H1 (cell line): ENCODE data around the gene FABP6. TPM values are rescaled to one million over a fixed set of nuclear protein-coding genes. Genes with fewer than 3 reads are reported as not detected.
A peak's percentile ranks its signal among the peaks of the same experiment; 100 is the strongest.

Source experiments
- ASH2L ChIP-seq: fragments of 200-600, 300-600 bp; sonication (generic); IDR thresholded peaks from one replicate; pipeline ENCODE4 v1.7.1; 2017; ENCODE audit warnings: low read length
- BRCA1 ChIP-seq: IDR thresholded peaks from 2 replicates; pipeline ENCODE4 v1.6.1; 2012; ENCODE audit warnings: low read depth, low read length, improper control_type of control experiment
- CBX8 ChIP-seq: fragments of 300-800, 300-1000 bp; sonication (generic); IDR thresholded peaks from 2 replicates; pipeline ENCODE4 v1.7.1; 2016; ENCODE audit warnings: low read depth, low read length, borderline replicate concordance
- CEBPB ChIP-seq: IDR thresholded peaks from 2 replicates; pipeline ENCODE4 v1.6.1; 2012; ENCODE audit warnings: low read depth, low read length
- CHD1 ChIP-seq: IDR thresholded peaks from 2 replicates; pipeline ENCODE4 v1.6.1; 2012; ENCODE audit warnings: low read depth, low read length, improper control_type of control experiment
- CREB1 ChIP-seq: IDR thresholded peaks from 2 replicates; pipeline ENCODE4 v1.6.1; 2012; ENCODE audit warnings: inconsistent platforms
- EGR1 ChIP-seq: IDR thresholded peaks from 2 replicates; pipeline ENCODE4 v1.6.1; 2011; ENCODE audit warnings: low read depth, low read length, borderline replicate concordance
- EZH2 ChIP-seq: fragments of 200-600 bp; sonication (generic); IDR thresholded peaks from 2 replicates; pipeline ENCODE4 v1.7.1; 2012; ENCODE audit warnings: low read depth, mild to moderate bottlenecking, moderate library complexity, low read length, inconsistent platforms; ENCODE audit not compliant: severe bottlenecking
- GABPA ChIP-seq: IDR thresholded peaks from 2 replicates; pipeline ENCODE4 v1.6.1; 2011; ENCODE audit warnings: mild to moderate bottlenecking, low read length, moderate library complexity, borderline replicate concordance; ENCODE audit not compliant: insufficient read depth
- KDM1A ChIP-seq: fragments of 200-600, 300-600 bp; sonication (generic); IDR thresholded peaks from 2 replicates; pipeline ENCODE4 v1.7.1; 2016; ENCODE audit warnings: mild to moderate bottlenecking, low read length, borderline replicate concordance
- POU5F1 ChIP-seq: IDR thresholded peaks from 2 replicates; pipeline ENCODE4 v1.6.1; 2011; ENCODE audit warnings: low read depth, mild to moderate bottlenecking, low read length, moderate library complexity
- RAD21 ChIP-seq, 2 experiments: IDR thresholded peaks in 1 of 2; conservative IDR thresholded peaks in 1 of 2; 2 replicates each; pipeline ENCODE4 v1.6.1; 2011; ENCODE audit warnings: low read depth in 2 of 2, low read length in 2 of 2, improper control_type of control experiment in 1 of 2, inconsistent platforms in 1 of 2, mild to moderate bottlenecking in 1 of 2, moderate library complexity in 1 of 2
- RNF2 ChIP-seq: fragments of 200-900, 300-1000 bp; sonication (generic); IDR thresholded peaks from 2 replicates; pipeline ENCODE4 v1.7.1; 2016; ENCODE audit warnings: borderline replicate concordance, low read depth, mild to moderate bottlenecking, antibody characterized with exemption, low read length; ENCODE audit not compliant: poor library complexity, severe bottlenecking; ENCODE audit errors: missing control alignments
- RXRA ChIP-seq: IDR thresholded peaks from 2 replicates; pipeline ENCODE4 v1.6.1; 2011; ENCODE audit warnings: low read depth, mild to moderate bottlenecking, low read length, moderate library complexity; ENCODE audit not compliant: insufficient read depth
- SIN3A ChIP-seq, 2 experiments: IDR thresholded peaks in 1 of 2; conservative IDR thresholded peaks in 1 of 2; 2 replicates each; pipeline ENCODE4 v1.6.1; 2011 to 2012; ENCODE audit warnings: low read length in 2 of 2, improper control_type of control experiment in 1 of 2, low read depth in 1 of 2, mild to moderate bottlenecking in 1 of 2
- SIRT6 ChIP-seq: IDR thresholded peaks from one replicate; pipeline ENCODE4 v1.7.1; 2012; ENCODE audit warnings: low read length, inconsistent platforms
- SP1 ChIP-seq: IDR thresholded peaks from 2 replicates; pipeline ENCODE4 v1.6.1; 2011; ENCODE audit warnings: low read depth, low read length
- SP4 ChIP-seq: IDR thresholded peaks from 2 replicates; pipeline ENCODE4 v1.6.1; 2012; ENCODE audit warnings: low read length, inconsistent platforms
- SUZ12 ChIP-seq: fragments of 200-600 bp; sonication (generic); IDR thresholded peaks from 2 replicates; pipeline ENCODE4 v1.6.1; 2012; ENCODE audit warnings: mild to moderate bottlenecking, inconsistent platforms, low read length, moderate library complexity, mixed read lengths
- TEAD4 ChIP-seq: IDR thresholded peaks from 2 replicates; pipeline ENCODE4 v1.6.1; 2012; ENCODE audit warnings: low read depth, low read length, inconsistent platforms, mixed read lengths
- polyA plus RNA-seq, 7 experiments: library from polyadenylated mRNA; depleted of rRNA in 3 of 7; stranded (reverse) in 5 of 7; unstranded in 2 of 7; fragments of >200 nt in 5 of 7; fragments of 200-250 nt in 2 of 7; gene quantifications; 1 replicate in 5 of 7; 2 replicates in 1 of 7; 4 replicates in 1 of 7; pipeline versions ENCODE4 v1.2.1 to v1.2.3, GENCODE V29; 2011 to 2013; ENCODE audit warnings: missing spikeins in 2 of 7, mixed read lengths in 2 of 7
- total RNA-seq: library from RNA; stranded (reverse); fragmentation: NEBNext Ultra II Directional; extraction: Animal tissue kit (Norgen Biotek cat#: 25700); gene quantifications from 2 replicates; pipeline ENCODE4 v1.2.1, GENCODE V29; 2021
- TF ChIP-seq, protein P1 (sequence below), 3 experiments: IDR thresholded peaks; 1 replicate in 2 of 3; 2 replicates in 1 of 3; pipeline versions ENCODE4 v1.5.1 to v1.6.1; 2011; ENCODE audit warnings: low read length in 3 of 3, mild to moderate bottlenecking in 3 of 3, inconsistent platforms in 2 of 3, low read depth in 1 of 3, moderate library complexity in 1 of 3; ENCODE audit not compliant: insufficient read depth in 1 of 3; ENCODE audit errors: control extremely low read depth in 1 of 3
- TF ChIP-seq, protein P2 (sequence below): IDR thresholded peaks from 2 replicates; pipeline ENCODE4 v1.6.1; 2012; ENCODE audit warnings: inconsistent platforms

FABP6 gene
- total and polyA plus RNA-seq, 2 of the 8 experiments (the other 6 are each of a cell fraction or from before 2014, with no cell fraction given): 4.8 to 6.1 TPM

DNA sequence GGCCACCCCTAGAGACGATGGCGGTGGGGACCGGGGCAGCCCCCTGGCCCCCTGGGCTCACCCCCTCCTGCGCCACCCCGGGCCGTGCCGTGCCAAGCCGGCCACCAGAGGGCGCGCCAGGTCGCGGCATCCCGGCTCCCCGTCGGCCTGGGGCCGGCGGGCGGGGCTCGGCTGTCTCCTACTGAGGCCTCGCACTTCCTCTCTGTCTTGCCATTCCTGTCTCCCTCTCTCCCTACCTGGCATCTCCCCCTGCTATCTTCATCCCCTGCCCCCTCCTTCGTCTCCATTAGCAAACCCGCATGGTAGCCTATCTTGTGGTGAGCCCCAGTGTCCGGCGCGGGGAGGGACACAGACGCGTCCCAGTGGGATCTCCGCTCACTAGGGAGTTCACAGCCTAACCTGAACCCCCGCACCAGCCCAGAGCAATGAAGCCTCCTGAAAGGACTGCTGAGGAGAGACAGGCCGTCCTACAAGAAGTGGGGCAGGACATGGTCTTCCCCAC lies 29.8 kb upstream of the FABP6 start (continued):
- TF ChIP-seq, protein P1, sequence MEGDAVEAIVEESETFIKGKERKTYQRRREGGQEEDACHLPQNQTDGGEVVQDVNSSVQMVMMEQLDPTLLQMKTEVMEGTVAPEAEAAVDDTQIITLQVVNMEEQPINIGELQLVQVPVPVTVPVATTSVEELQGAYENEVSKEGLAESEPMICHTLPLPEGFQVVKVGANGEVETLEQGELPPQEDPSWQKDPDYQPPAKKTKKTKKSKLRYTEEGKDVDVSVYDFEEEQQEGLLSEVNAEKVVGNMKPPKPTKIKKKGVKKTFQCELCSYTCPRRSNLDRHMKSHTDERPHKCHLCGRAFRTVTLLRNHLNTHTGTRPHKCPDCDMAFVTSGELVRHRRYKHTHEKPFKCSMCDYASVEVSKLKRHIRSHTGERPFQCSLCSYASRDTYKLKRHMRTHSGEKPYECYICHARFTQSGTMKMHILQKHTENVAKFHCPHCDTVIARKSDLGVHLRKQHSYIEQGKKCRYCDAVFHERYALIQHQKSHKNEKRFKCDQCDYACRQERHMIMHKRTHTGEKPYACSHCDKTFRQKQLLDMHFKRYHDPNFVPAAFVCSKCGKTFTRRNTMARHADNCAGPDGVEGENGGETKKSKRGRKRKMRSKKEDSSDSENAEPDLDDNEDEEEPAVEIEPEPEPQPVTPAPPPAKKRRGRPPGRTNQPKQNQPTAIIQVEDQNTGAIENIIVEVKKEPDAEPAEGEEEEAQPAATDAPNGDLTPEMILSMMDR (IDR thresholded peaks at IDR 0.05; ENCODE audit: control extremely low read depth in 1 of 3, insufficient read depth in 1 of 3, low read depth in 1 of 3, low read length in 3 of 3): peak; percentile 77 to 90 (median 87)
- no peak for TF ChIP-seq POU5F1
- 0 out of 4 replicates have a peak, but pooled peaks of 1 of the 2 experiments have one; percentile 29 for TF ChIP-seq SIN3A (conservative IDR thresholded peaks at IDR 0.05 in 1 of 2, IDR thresholded peaks at IDR 0.05 in 1 of 2; ENCODE audit: low read depth in 1 of 2, low read length in 2 of 2)
- 0 out of 2 replicates have a peak, but pooled peaks have one; percentile 17 for TF ChIP-seq KDM1A
- peak; percentile 88 for TF ChIP-seq ASH2L
- no peak for TF ChIP-seq SP4
- no peak for TF ChIP-seq GABPA
- no peak for TF ChIP-seq CBX8
- TF ChIP-seq RAD21 (IDR thresholded peaks at IDR 0.05 in 1 of 2, conservative IDR thresholded peaks at IDR 0.05 in 1 of 2; ENCODE audit: low read depth in 2 of 2, low read length in 2 of 2): peak; percentile 82 to 90
- TF ChIP-seq BRCA1: no peak
- 0 out of 2 replicates have a peak, but pooled peaks have one; percentile 34 for TF ChIP-seq TEAD4
- TF ChIP-seq CHD1: no peak
- no peak for TF ChIP-seq EZH2
- peak; percentile 82 for TF ChIP-seq EGR1
- TF ChIP-seq SIRT6: no peak
- TF ChIP-seq CEBPB: no peak
- TF ChIP-seq SP1: no peak
- TF ChIP-seq CREB1: peak; percentile 35; the same call in 1 of the 2 replicates
- TF ChIP-seq RNF2: no peak
- TF ChIP-seq SUZ12: no peak
- TF ChIP-seq, protein P2, sequence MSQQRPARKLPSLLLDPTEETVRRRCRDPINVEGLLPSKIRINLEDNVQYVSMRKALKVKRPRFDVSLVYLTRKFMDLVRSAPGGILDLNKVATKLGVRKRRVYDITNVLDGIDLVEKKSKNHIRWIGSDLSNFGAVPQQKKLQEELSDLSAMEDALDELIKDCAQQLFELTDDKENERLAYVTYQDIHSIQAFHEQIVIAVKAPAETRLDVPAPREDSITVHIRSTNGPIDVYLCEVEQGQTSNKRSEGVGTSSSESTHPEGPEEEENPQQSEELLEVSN: no peak; the same call in 1 of the 2 replicates
- no peak for TF ChIP-seq RXRA
